Measurements from ENCODE around the gene GPR89B. TPM values are rescaled to one million over a fixed set of nuclear protein-coding genes. Genes with fewer than 3 reads are reported as not detected.
"Not testable (repeated sequence)": the region's sequence is repeated elsewhere in the genome, so short reads cannot be mapped to it uniquely, and the experiment has no call there.

The GPR89B gene
- total RNA-seq, 4 donors from 2014 or later = 14.0 to 26.5 (median 21.0) TPM

DNA sequence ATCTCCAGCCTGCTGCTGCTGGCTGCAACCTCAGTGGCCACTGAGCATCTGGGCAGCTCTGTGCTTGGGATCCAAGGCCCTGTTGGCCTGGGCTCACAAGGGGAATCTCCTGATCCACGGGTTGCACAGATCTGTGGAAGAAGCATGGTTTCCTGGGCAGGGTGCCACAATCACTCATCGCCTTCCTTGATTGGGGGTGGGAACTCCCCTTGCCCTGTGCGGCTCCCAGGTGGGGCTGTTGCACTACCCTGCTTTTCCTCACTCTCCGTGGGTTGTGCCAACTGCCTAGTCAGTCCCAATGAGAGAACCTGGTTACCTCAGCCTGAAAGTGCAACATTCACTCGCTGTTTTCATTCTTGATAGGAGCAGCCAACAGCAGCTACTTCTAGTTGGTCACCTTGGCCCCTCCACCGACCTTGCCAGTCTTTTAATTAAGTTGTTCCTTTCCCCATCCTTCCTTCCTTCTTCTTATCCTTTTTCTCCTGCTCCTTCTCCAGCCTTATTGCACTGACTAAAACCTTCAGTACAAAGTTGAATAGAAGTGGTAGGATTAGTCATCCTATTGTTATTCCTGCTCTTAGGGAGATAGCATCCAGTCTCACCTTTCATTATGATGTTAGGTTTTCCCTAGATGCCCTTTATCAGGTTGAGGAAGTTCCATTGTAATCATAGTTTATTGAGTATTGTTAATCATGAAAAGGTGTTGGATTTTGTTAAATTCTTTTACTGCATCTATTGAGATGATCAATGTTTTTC, 50.9 kb downstream of the GPR89B start:
- DNase-seq (ENCODE audit: low spot score in 2 of 2); intact Hi-C loops (cut with DNase I; ENCODE audit: low total_unique reads); H3K4me3 ChIP-seq (ENCODE audit: low read depth, poor library complexity, severe bottlenecking): not testable (repeated sequence)
- 62 to 84% methylated on average over 2 of the region's 6 CpGs for WGBS, 2 donors

DNA sequence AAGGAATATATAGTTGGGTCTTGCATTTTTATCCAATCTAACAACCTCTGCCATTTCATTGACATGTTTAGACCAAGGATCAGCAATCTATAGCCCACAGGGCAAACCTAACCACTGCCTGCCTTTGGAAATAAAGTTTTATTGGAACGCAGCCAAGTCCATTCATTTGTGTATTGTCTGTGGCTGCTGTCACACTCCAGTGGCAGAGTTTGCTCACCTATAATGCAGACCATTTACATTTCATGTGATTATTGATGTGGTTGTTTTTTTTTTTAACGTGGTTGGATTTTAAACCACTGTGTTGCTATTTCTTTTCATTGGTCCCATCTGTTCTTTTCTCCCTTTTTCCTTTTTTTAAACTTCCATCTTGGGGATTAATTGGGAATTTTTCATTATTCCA, 57.2 kb downstream of the GPR89B start:
- 56 to 57% methylated on average over 2 of the region's 2 CpGs for WGBS, 2 donors

GRCh38 chr1:147987893-147988292, 59.7 kb downstream of the GPR89B start:
- H3K4me3 ChIP-seq (ENCODE audit: low read depth, poor library complexity, severe bottlenecking) = not testable (repeated sequence)

More for the DNA sequence above, 57.2 kb downstream of the GPR89B start:
- H3K4me3 ChIP-seq (ENCODE audit: low read depth, poor library complexity, severe bottlenecking); DNase-seq (ENCODE audit: low spot score in 2 of 2); intact Hi-C loops (cut with DNase I; ENCODE audit: low total_unique reads): not testable (repeated sequence)

DNA sequence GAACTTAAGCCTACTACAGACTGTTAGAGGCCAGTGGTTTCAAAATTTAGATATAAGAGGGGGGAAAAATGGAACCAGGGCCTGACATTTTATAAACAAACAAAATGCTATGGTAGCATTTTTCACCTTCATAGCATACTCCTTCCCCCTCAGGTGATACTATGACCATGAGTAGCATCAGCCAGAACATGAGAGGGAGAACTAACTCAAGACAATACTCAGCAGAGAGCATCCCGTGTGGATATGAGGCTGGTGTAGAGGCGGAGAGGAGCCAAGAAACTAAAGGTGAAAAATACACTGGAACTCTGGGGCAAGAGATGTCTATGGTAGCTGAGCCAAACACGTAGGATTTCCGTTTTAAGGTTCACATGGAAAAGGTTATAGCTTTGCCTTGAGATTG, 64.7 kb downstream of the GPR89B start:
- 93 to 97% methylated on average over 4 of the region's 4 CpGs for WGBS, 2 donors
- H3K4me3 ChIP-seq (ENCODE audit: low read depth, poor library complexity, severe bottlenecking); DNase-seq (ENCODE audit: low spot score in 2 of 2); intact Hi-C loops (cut with DNase I; ENCODE audit: low total_unique reads): not testable (repeated sequence)

More at GRCh38 chr1:147987893-147988292, 59.7 kb downstream of the GPR89B start:
- DNase-seq (ENCODE audit: low spot score in 2 of 2); intact Hi-C loops (cut with DNase I; ENCODE audit: low total_unique reads): not testable (repeated sequence)
- 52 to 60% methylated on average over 3 of the region's 3 CpGs for WGBS, 2 donors

DNA sequence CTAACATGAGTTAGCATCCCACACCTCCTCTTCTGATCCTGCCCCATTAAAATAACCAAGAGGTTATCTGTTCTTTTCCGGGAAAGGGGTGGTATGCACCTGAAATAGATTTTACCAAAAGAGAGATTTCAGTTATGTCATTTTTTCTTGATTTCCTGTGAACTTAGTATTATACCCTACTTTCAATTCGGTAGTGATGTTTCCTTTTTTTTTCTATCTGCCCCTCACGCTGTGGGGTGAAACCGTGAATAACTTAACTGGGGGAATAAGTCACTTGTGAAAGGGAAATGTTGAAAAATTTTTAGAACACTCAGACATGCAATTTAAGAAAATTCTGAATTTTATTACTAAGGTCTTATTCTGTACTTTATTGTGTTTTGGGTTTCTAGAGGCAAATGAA, 65.2 kb downstream of the GPR89B start:
- intact Hi-C loops (cut with DNase I; ENCODE audit: low total_unique reads); H3K4me3 ChIP-seq (ENCODE audit: low read depth, poor library complexity, severe bottlenecking); DNase-seq (ENCODE audit: low spot score in 2 of 2): not testable (repeated sequence)
- 90 to 92% methylated on average over 4 of the region's 4 CpGs for WGBS, 2 donors

DNA sequence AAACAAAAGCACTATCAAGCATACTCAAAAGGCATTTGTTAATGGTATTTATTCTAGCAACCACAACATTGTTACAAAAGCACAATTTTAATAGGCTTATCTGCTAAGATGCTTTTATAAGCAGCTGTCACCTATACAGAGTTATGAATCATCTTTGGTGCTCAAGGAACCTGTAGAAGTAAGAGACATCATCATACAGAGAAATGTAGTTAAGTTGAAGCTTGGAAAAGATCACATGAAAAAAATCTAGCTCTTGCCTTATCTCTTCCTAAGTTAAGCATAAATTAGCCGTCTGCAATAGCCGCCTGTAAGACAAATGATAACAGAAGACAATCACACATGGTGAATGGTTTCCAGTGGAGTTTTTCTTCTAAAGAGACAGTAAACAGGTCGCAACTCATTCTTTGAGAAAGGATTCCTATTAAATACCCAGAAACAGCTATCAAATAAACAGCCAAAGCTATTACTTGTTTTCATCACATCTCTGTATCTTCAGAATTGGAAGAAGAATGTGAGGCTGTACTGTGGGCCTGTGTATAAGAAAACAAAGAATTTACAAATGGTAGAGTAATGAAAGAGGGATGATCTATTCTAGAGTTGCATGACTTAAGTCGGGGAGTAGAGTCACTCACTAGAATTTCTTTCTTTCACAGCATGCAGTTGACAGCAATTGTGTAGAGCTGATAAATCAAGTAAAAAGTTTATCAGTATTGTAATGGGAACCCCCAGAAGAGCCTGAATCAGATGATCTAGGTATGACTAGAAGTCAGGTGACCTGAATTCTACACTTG, 65.8 kb downstream of the GPR89B start:
- DNase-seq (ENCODE audit: low spot score in 2 of 2); intact Hi-C loops (cut with DNase I; ENCODE audit: low total_unique reads); H3K4me3 ChIP-seq (ENCODE audit: low read depth, poor library complexity, severe bottlenecking): not testable (repeated sequence)
- 94 to 96% methylated on average over 3 of the region's 4 CpGs for WGBS, 2 donors

DNA sequence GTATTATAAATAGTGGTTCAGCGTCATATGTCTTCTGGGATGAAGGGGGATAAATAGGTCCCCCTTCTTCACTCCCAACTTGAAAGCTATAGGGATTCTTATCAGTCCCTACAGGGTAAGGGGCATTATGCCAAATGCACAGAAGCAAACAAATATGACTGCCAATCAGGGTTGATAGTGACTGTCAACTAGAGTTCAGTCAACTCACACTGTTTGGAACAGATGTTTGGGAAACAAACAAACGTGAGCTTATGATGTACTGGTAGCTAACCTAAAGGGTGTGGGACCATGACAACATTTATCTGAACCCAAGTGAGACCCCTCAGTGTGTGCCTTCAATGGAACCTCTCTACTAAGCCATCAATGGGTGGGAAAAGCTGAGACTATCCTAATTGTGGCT, 67.9 kb downstream of the GPR89B start:
- intact Hi-C loops (cut with DNase I; ENCODE audit: low total_unique reads); DNase-seq (ENCODE audit: low spot score in 2 of 2); H3K4me3 ChIP-seq (ENCODE audit: low read depth, poor library complexity, severe bottlenecking): not testable (repeated sequence)
- WGBS, 2 donors = 96 to 100% methylated on average over 1 of the region's 2 CpGs

GRCh38 chr1:148007724-148008123, 79.5 kb downstream of the GPR89B start:
- intact Hi-C loops (cut with DNase I; ENCODE audit: low total_unique reads); DNase-seq (ENCODE audit: low spot score in 2 of 2); H3K4me3 ChIP-seq (ENCODE audit: low read depth, poor library complexity, severe bottlenecking): not testable (repeated sequence)
- WGBS, 2 donors = 49% methylated on average over 3 of the region's 4 CpGs; no CpG with 5 or more reads in 1 of the 2 donors

DNA sequence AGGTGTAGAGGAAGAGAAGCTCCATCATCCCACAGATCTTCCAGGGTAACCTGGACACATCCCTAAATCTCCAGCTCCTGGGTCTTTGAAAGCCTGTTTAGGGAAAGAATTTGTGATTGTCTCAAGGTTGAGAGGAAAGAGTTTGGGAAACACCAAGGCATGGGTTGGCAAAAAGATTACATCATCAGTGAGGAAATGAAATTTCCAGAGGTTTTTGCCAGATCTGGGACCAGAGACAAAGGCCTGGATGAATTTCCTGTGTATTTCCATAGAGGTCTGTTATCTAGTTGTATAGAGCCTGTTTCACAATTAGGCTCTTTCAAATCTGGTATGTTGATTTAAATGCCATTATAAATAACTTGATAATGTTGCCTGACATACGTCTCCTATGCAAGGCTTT, 82.3 kb downstream of the GPR89B start:
- intact Hi-C loops (cut with DNase I; ENCODE audit: low total_unique reads) = no loop called here
- TF ChIP-seq POLR2A (IDR thresholded peaks at IDR 0.05) = no peak
- TF ChIP-seq, protein P1, sequence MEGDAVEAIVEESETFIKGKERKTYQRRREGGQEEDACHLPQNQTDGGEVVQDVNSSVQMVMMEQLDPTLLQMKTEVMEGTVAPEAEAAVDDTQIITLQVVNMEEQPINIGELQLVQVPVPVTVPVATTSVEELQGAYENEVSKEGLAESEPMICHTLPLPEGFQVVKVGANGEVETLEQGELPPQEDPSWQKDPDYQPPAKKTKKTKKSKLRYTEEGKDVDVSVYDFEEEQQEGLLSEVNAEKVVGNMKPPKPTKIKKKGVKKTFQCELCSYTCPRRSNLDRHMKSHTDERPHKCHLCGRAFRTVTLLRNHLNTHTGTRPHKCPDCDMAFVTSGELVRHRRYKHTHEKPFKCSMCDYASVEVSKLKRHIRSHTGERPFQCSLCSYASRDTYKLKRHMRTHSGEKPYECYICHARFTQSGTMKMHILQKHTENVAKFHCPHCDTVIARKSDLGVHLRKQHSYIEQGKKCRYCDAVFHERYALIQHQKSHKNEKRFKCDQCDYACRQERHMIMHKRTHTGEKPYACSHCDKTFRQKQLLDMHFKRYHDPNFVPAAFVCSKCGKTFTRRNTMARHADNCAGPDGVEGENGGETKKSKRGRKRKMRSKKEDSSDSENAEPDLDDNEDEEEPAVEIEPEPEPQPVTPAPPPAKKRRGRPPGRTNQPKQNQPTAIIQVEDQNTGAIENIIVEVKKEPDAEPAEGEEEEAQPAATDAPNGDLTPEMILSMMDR (IDR thresholded peaks at IDR 0.05) = no peak
- DNase-seq (ENCODE audit: low spot score in 2 of 2) = no peak
- WGBS, 2 donors = 73 to 81% methylated on average over 1 of the region's 1 CpG
- H3K4me3 ChIP-seq (ENCODE audit: low read depth, poor library complexity, severe bottlenecking) = no peak overlapping the region

GRCh38 chr1:148013177-148014144, 85.2 kb downstream of the GPR89B start:
- H3K4me3 ChIP-seq (ENCODE audit: low read depth, poor library complexity, severe bottlenecking); DNase-seq (ENCODE audit: low spot score in 2 of 2); intact Hi-C loops (cut with DNase I; ENCODE audit: low total_unique reads): not testable (repeated sequence)
- WGBS, 2 donors = 52 to 61% methylated on average over 33 to 37 of the region's 48 CpGs

GRCh38 chr1:148014289-148015200, 86.3 kb downstream of the GPR89B start:
- intact Hi-C loops (cut with DNase I; ENCODE audit: low total_unique reads); DNase-seq (ENCODE audit: low spot score in 2 of 2); H3K4me3 ChIP-seq (ENCODE audit: low read depth, poor library complexity, severe bottlenecking): not testable (repeated sequence)
- WGBS, 2 donors = 1 to 2% methylated on average over 16 to 36 of the region's 58 CpGs

- intact Hi-C loops (cut with DNase I; ENCODE audit: low total_unique reads); DNase-seq (ENCODE audit: low spot score in 2 of 2); H3K4me3 ChIP-seq (ENCODE audit: low read depth, poor library complexity, severe bottlenecking): not testable (repeated sequence)
- WGBS, 2 donors = 94 to 97% methylated on average over 5 of the region's 5 CpGs
Measured at GRCh38 chr1:148024918-148025317, 96.7 kb downstream of the GPR89B start.
